ENCODE results near the gene ANXA11. TPM values are rescaled to one million over a fixed set of nuclear protein-coding genes. Genes with fewer than 3 reads are reported as not detected.
A peak's percentile ranks its signal among the peaks of the same experiment; 100 is the strongest.
"Not testable (repeated sequence)": the region's sequence is repeated elsewhere in the genome, so short reads cannot be mapped to it uniquely, and the experiment has no call there.

The ANXA11 gene
- total and polyA plus RNA-seq, 7 donors: 63.2 to 323 (median 109) TPM

GRCh38 chr10:80204677-80205476, 460 bp downstream of the ANXA11 start:
- 1 to 2% methylated on average over 66 of the region's 66 CpGs for WGBS, 2 donors
- TF ChIP-seq EP300 (IDR thresholded peaks at IDR 0.05): no peak
- no peak for TF ChIP-seq POLR2A (IDR thresholded peaks at IDR 0.05)
- TF ChIP-seq POLR2AphosphoS5 (IDR thresholded peaks at IDR 0.05): no peak
- no peak for TF ChIP-seq CTCF (IDR thresholded peaks at IDR 0.05)
- intact Hi-C loops (cut with DNase I): loop anchor here (2.0 to 10.0 kb wide), 3 partner anchors 46 to 830 kb away; partner anchors contain the start of gene TMEM254
- peak; percentile 66 for DNase-seq
- H3K4me1 ChIP-seq: peaks cover 0 to 85% (median 71%) of the 10 kb centered on the region in 4 donors
- H3K27ac ChIP-seq: peak overlapping the region; percentile 96 to 99 (median 96)
- H3K4me3 ChIP-seq: peak overlapping the region; percentile 70 to 93 (median 86)
- no peaks in the 10 kb centered on the region for H3K36me3 ChIP-seq
- H3K9me3 ChIP-seq: no peaks in the 10 kb centered on the region
- no peaks in the 10 kb centered on the region for H3K27me3 ChIP-seq

GRCh38 chr10:80203835-80204676, 1.3 kb downstream of the ANXA11 start:
- Histone ChIP-seq H3K9me3 (no peaks in the 10 kb centered on the region), H3K27me3 (no peaks in the 10 kb centered on the region), H3K4me1 (peaks cover 0 to 93% (median 80%) of the 10 kb centered on the region in 4 donors), H3K27ac (peak overlapping the region; percentile 96 to 99 (median 96)), H3K36me3 (no peaks in the 10 kb centered on the region), H3K4me3 (peak overlapping the region; percentile 70 to 93 (median 86))
- TF ChIP-seq EP300 (IDR thresholded peaks at IDR 0.05) (no peak), CTCF (IDR thresholded peaks at IDR 0.05) (no peak), POLR2A (IDR thresholded peaks at IDR 0.05) (peak in 1 of 2 donors; percentile 64), POLR2AphosphoS5 (IDR thresholded peaks at IDR 0.05) (peak in 1 of 4 donors; percentile 76)
- WGBS, 2 donors: 3 to 19% methylated on average over 11 of the region's 11 CpGs
- DNase-seq: no peak
- intact Hi-C loops (cut with DNase I): loop anchor here (2.0 to 10.0 kb wide), 2 partner anchors 45 to 829 kb away; no protein-coding TSS in a partner anchor

GRCh38 chr10:80202934-80203834, 2.2 kb downstream of the ANXA11 start:
- DNase-seq: peak; percentile 91
- Histone ChIP-seq H3K27ac (peak overlapping the region; percentile 96 to 99 (median 96)), H3K9me3 (no peaks in the 10 kb centered on the region), H3K36me3 (no peaks in the 10 kb centered on the region), H3K4me1 (peaks cover 0 to 94% (median 85%) of the 10 kb centered on the region in 4 donors), H3K27me3 (no peaks in the 10 kb centered on the region), H3K4me3 (peak overlapping the region; percentile 70 to 93 (median 86))
- peak in 3 of 4 donors; percentile 50 to 91 (median 82) for TF ChIP-seq POLR2AphosphoS5 (IDR thresholded peaks at IDR 0.05)
- TF ChIP-seq POLR2A (IDR thresholded peaks at IDR 0.05): peak in 1 of 2 donors; percentile 25
- TF ChIP-seq EP300 (IDR thresholded peaks at IDR 0.05): no peak
- intact Hi-C loops (cut with DNase I): loop anchor here (10.0 kb wide), 1 partner anchor 828 kb away; no protein-coding TSS in a partner anchor
- 23 to 37% methylated on average over 14 of the region's 14 CpGs for WGBS, 2 donors

GRCh38 chr10:80202530-80202929, 2.8 kb downstream of the ANXA11 start:
- TF ChIP-seq POLR2AphosphoS5 (IDR thresholded peaks at IDR 0.05): peak in 1 of 4 donors; percentile 7
- not testable (repeated sequence) for H3K4me3 ChIP-seq, H3K27me3 ChIP-seq, DNase-seq, H3K9me3 ChIP-seq, H3K36me3 ChIP-seq
- H3K4me1 ChIP-seq: peaks cover 0 to 94% (median 85%) of the 10 kb centered on the region in 4 donors
- WGBS, 2 donors: 63 to 75% methylated on average over 6 of the region's 6 CpGs
- peak overlapping the region; percentile 96 to 99 (median 96) for H3K27ac ChIP-seq
- intact Hi-C loops (cut with DNase I): loop anchor here (10.0 kb wide), 1 partner anchor 828 kb away; no protein-coding TSS in a partner anchor
